SK-N-SH (cell line): ENCODE results near the gene MYO1D. TPM values are rescaled to one million over a fixed set of nuclear protein-coding genes. Genes with fewer than 3 reads are reported as not detected.

ENCODE experiments used
- CTCF ChIA-PET: fragments of 300-600, 350-600 bp; formaldehyde crosslinking; extraction: SDS; loops from one replicate; lab custom pipeline; 2021; lab: Yijun Ruan, JAX
- POLR2A ChIA-PET: fragments of 350-600 bp; sonication (Branson Sonifier 250); formaldehyde crosslinking; extraction: SDS; loops from one replicate; lab custom pipeline; 2020; ENCODE audit warnings: antibody characterized with exemption, inconsistent platforms; lab: Yijun Ruan, JAX
- DNase-seq: peaks from one replicate; pipeline ENCODE4 v3.0.0; 2012
- H2AFZ ChIP-seq: fragments of 200-600 bp; sonication (generic); 2 replicates; pipeline ENCODE4 v1.8.1; 2016; ENCODE audit warnings: antibody characterized with exemption, mild to moderate bottlenecking, low read depth
- H3F3A ChIP-seq: fragments of 200-600 bp; sonication (generic); replicated peaks from 2 replicates; pipeline ENCODE3; 2016; ENCODE audit warnings: antibody characterized with exemption, mild to moderate bottlenecking; ENCODE audit not compliant: insufficient read depth
- H3K27ac ChIP-seq, 2 experiments: fragments of 200-500 bp in 1 of 2; fragments of 200-600 bp in 1 of 2; sonication (Bioruptor generic) in 1 of 2; sonication (generic), shearing (Covaris generic) in 1 of 2; 2 replicates each; pipeline versions ENCODE4 v1.5.1 to v1.6.1; 2014 to 2016; ENCODE audit warnings: low read depth in 2 of 2, inconsistent platforms in 1 of 2, low read length in 1 of 2, mild to moderate bottlenecking in 1 of 2, mixed read lengths in 1 of 2
- H3K27me3 ChIP-seq: fragments of 200-600 bp; sonication (generic), shearing (Covaris generic); 2 replicates; pipeline ENCODE4 v1.6.1; 2016; ENCODE audit warnings: mixed run types; ENCODE audit not compliant: insufficient read depth
- H3K36me3 ChIP-seq, 2 experiments: fragments of 200-500 bp in 1 of 2; fragments of 200-600 bp in 1 of 2; sonication (Bioruptor generic) in 1 of 2; sonication (generic) in 1 of 2; replicated peaks in 1 of 2; 2 replicates each; pipeline versions ENCODE3 to v1.5.1; 2014 to 2016; ENCODE audit warnings: low read length in 1 of 2, mild to moderate bottlenecking in 1 of 2; ENCODE audit not compliant: insufficient read depth in 2 of 2, control insufficient read depth in 1 of 2
- H3K4me1 ChIP-seq, 2 experiments: fragments of 200-500 bp in 1 of 2; fragments of 200-600 bp in 1 of 2; sonication (Bioruptor generic) in 1 of 2; sonication (generic), shearing (Covaris generic) in 1 of 2; 2 replicates each; pipeline versions ENCODE4 v1.5.1 to v1.6.1; 2014 to 2016; ENCODE audit warnings: low read depth in 1 of 2, low read length in 1 of 2, mixed run types in 1 of 2; ENCODE audit not compliant: insufficient read depth in 2 of 2, control insufficient read depth in 1 of 2
- H3K4me2 ChIP-seq: fragments of 200-600 bp; sonication (generic), shearing (Covaris generic); 2 replicates; pipeline ENCODE4 v1.6.1; 2017; ENCODE audit warnings: mixed run types
- H3K4me3 ChIP-seq, 2 experiments: fragments of 200-500 bp in 1 of 2; fragments of 200-600 bp in 1 of 2; sonication (Bioruptor generic) in 1 of 2; sonication (generic), shearing (Covaris generic) in 1 of 2; 2 replicates each; pipeline versions ENCODE4 v1.5.1 to v1.8.1; 2014 to 2016; ENCODE audit warnings: low read depth in 2 of 2, inconsistent platforms in 1 of 2, low read length in 1 of 2, mild to moderate bottlenecking in 1 of 2, mixed read lengths in 1 of 2, moderate library complexity in 1 of 2
- H3K79me2 ChIP-seq: fragments of 200-600 bp; sonication (generic); 2 replicates; pipeline ENCODE4 v1.8.1; 2017; ENCODE audit warnings: mild to moderate bottlenecking; ENCODE audit not compliant: insufficient read depth
- H3K9ac ChIP-seq: fragments of 200-600 bp; sonication (generic); 2 replicates; pipeline ENCODE4 v1.6.1; 2017; ENCODE audit warnings: mixed run types
- H3K9me2 ChIP-seq: fragments of 200-600 bp; sonication (generic); 2 replicates; pipeline ENCODE4 v1.6.1; 2017; ENCODE audit warnings: mixed run types
- H3K9me3 ChIP-seq: fragments of 200-600 bp; sonication (generic); 2 replicates; pipeline ENCODE4 v1.6.1; 2017; ENCODE audit warnings: mixed run types, mild to moderate bottlenecking, moderate library complexity
- H4K20me1 ChIP-seq: fragments of 200-600 bp; sonication (generic); 2 replicates; pipeline ENCODE4 v1.6.1; 2017; ENCODE audit warnings: mild to moderate bottlenecking, mixed run types; ENCODE audit not compliant: insufficient read depth
- CHD2 ChIP-seq: fragments of 150-350 bp; IDR thresholded peaks from 2 replicates; pipeline ENCODE4 v1.6.1; 2018; ENCODE audit warnings: low read length; ENCODE audit not compliant: partially characterized antibody
- EZH2phosphoT487 ChIP-seq: fragments of 200-600 bp; sonication (generic); IDR thresholded peaks from 2 replicates; pipeline ENCODE4 v1.6.1; 2017; ENCODE audit warnings: low read depth, mixed run types, mild to moderate bottlenecking, antibody characterized with exemption, moderate library complexity, borderline replicate concordance
- FOXJ3 ChIP-seq: sonication (generic); formaldehyde crosslinking; IDR thresholded peaks from 2 replicates; pipeline ENCODE4 v1.5.1; 2020; ENCODE audit warnings: mild to moderate bottlenecking, missing genetic modification reagents
- FOXM1 ChIP-seq: IDR thresholded peaks from 2 replicates; pipeline ENCODE4 v1.4.0; 2012; ENCODE audit warnings: low read depth, mild to moderate bottlenecking
- GABPA ChIP-seq: IDR thresholded peaks from 2 replicates; pipeline ENCODE4 v1.4.0; 2012; ENCODE audit warnings: low read depth, mild to moderate bottlenecking
- GATA2 ChIP-seq: sonication (generic); formaldehyde crosslinking; IDR thresholded peaks from 2 replicates; pipeline ENCODE4 v1.5.0; 2020; ENCODE audit warnings: mild to moderate bottlenecking, missing genetic modification reagents
- JUND ChIP-seq: IDR thresholded peaks from 2 replicates; pipeline ENCODE4 v1.4.0; 2012
- NFIC ChIP-seq: IDR thresholded peaks from 2 replicates; pipeline ENCODE4 v1.4.0; 2012; ENCODE audit warnings: borderline replicate concordance
- NRF1 ChIP-seq: IDR thresholded peaks from 2 replicates; pipeline ENCODE4 v1.6.1; 2012; ENCODE audit warnings: low read depth, mild to moderate bottlenecking, low read length
- RAD21 ChIP-seq: IDR thresholded peaks from 2 replicates; pipeline ENCODE4 v1.6.1; 2012; ENCODE audit warnings: mild to moderate bottlenecking, low read length
- RXRA ChIP-seq: IDR thresholded peaks from 2 replicates; pipeline ENCODE4 v1.4.0; 2012; ENCODE audit warnings: low read depth, mild to moderate bottlenecking, borderline replicate concordance
- SMC3 ChIP-seq: IDR thresholded peaks from 2 replicates; pipeline ENCODE4 v1.6.1; 2012; ENCODE audit warnings: low read depth, low read length, improper control_type of control experiment
- TEAD4 ChIP-seq: IDR thresholded peaks from 2 replicates; pipeline ENCODE4 v1.4.0; 2012; ENCODE audit warnings: mild to moderate bottlenecking, borderline replicate concordance; ENCODE audit not compliant: insufficient read depth
- YY1 ChIP-seq: IDR thresholded peaks from 2 replicates; pipeline ENCODE4 v1.4.0; 2012; ENCODE audit warnings: low read depth, mild to moderate bottlenecking
- WGBS: methylation state at CpG from one replicate; pipeline ENCODE4 v1.1.6; 2017; ENCODE audit warnings: low lambda C conversion rate; 5-methylcytosine and 5-hydroxymethylcytosine counted together
- polyA plus RNA-seq, 3 experiments: library from polyadenylated mRNA; depleted of rRNA; stranded (reverse); fragments of >200 nt; gene quantifications; 2 replicates each; pipeline ENCODE4 v1.2.3, GENCODE V29; 2012
- TF ChIP-seq, protein P1 (sequence below): fragments of 200-600 bp; sonication (generic); IDR thresholded peaks from 2 replicates; pipeline ENCODE4 v1.6.1; 2017; ENCODE audit warnings: antibody characterized with exemption, mild to moderate bottlenecking, moderate library complexity
- TF ChIP-seq, protein P2 (sequence below): IDR thresholded peaks from 2 replicates; pipeline ENCODE4 v1.4.0; 2012; ENCODE audit warnings: low read depth
- TF ChIP-seq, protein P3 (sequence below): IDR thresholded peaks from 2 replicates; pipeline ENCODE4 v1.4.0; 2012; ENCODE audit warnings: low read depth, borderline replicate concordance
- TF ChIP-seq, protein P4 (sequence below): IDR thresholded peaks from 2 replicates; pipeline ENCODE4; 2012

MYO1D gene
- polyA plus RNA-seq, 1 of the 3 experiments (the other 2 are of a cell fraction): 20.4 TPM

DNA sequence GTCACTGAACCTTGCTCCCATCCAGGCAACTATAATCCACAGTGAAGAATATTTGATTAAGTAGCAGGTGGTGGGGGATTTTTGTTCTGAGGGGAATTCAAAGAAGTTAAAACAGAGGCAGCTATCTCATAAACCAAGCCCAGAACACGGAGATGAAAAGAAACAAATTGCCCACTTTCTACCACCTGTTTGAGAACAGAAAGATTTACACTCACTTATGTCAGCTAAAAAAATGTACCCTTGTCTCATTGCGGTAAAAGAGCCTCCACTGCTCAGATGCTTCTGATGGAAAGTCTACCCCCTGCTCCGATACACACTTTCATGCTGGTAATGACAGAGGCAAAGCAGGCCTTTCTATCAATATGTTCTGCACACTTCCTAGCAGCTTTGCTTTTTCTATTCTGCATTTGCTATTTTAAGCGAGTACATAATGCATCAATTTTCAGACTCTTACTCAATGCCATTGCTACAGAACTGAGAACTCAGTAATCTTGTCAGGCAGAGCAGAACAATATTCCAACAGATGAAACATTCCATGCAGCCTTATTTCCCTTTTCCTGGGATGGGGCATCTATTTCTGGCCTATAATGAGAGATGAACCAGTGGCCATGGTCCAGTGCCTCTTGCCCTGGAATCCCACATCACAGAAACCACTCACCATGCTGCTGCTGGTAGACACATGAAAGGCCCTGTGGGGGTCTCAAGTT, 361.1 kb downstream of the MYO1D start (continued):
- TF ChIP-seq, protein P1, sequence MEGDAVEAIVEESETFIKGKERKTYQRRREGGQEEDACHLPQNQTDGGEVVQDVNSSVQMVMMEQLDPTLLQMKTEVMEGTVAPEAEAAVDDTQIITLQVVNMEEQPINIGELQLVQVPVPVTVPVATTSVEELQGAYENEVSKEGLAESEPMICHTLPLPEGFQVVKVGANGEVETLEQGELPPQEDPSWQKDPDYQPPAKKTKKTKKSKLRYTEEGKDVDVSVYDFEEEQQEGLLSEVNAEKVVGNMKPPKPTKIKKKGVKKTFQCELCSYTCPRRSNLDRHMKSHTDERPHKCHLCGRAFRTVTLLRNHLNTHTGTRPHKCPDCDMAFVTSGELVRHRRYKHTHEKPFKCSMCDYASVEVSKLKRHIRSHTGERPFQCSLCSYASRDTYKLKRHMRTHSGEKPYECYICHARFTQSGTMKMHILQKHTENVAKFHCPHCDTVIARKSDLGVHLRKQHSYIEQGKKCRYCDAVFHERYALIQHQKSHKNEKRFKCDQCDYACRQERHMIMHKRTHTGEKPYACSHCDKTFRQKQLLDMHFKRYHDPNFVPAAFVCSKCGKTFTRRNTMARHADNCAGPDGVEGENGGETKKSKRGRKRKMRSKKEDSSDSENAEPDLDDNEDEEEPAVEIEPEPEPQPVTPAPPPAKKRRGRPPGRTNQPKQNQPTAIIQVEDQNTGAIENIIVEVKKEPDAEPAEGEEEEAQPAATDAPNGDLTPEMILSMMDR: no peak
- TF ChIP-seq NRF1 (no peak), RAD21 (no peak), RXRA (no peak), FOXM1 (no peak), FOXJ3 (no peak), GATA2 (no peak), YY1 (no peak)

DNA sequence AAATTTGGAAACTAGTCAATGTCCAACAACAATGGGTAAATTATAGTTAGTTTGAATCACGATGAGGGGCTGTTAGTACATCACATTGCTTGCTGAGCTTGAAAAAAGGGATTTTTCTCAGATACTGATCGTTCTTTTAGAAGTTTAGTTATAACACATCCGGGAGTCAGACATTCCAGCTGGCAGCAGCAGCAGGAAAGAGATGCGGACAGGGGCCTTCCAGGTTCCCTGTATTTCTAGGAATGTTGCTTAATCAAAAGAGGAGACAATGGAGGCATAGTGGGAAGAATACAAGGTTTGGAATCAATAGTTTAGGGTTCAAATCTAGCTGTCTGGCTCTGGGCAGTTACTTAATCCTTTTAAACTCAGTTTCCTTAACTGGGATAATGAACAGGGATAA, 362.3 kb downstream of the MYO1D start:
- Histone ChIP-seq H3F3A (no peaks in the 10 kb centered on the region), H3K36me3 (no peaks in the 10 kb centered on the region), H3K9me3 (no peaks in the 10 kb centered on the region), H3K9ac (no peak overlapping the region), H3K79me2 (no peaks in the 10 kb centered on the region), H4K20me1 (no peaks in the 10 kb centered on the region), H2AFZ (no peak overlapping the region), H3K27me3 (no peaks in the 10 kb centered on the region), H3K27ac (no peak overlapping the region), H3K4me3 (no peak overlapping the region), H3K4me1 (peaks cover under 1 to 9% of the 10 kb centered on the region in 2 experiments; a peak in 2 of 4 replicates), H3K9me2 (no peaks in the 10 kb centered on the region), H3K4me2 (no peak overlapping the region)
- TF ChIP-seq EZH2phosphoT487 (no peak), CHD2 (no peak), TEAD4 (no peak), YY1 (no peak), JUND (no peak), FOXJ3 (no peak), NFIC (no peak), SMC3 (no peak), GABPA (no peak), RXRA (no peak)
- TF ChIP-seq, protein P2, sequence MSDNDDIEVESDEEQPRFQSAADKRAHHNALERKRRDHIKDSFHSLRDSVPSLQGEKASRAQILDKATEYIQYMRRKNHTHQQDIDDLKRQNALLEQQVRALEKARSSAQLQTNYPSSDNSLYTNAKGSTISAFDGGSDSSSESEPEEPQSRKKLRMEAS: no peak
- TF ChIP-seq, protein P3, sequence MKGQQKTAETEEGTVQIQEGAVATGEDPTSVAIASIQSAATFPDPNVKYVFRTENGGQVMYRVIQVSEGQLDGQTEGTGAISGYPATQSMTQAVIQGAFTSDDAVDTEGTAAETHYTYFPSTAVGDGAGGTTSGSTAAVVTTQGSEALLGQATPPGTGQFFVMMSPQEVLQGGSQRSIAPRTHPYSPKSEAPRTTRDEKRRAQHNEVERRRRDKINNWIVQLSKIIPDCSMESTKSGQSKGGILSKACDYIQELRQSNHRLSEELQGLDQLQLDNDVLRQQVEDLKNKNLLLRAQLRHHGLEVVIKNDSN: no peak
- TF ChIP-seq, protein P4, sequence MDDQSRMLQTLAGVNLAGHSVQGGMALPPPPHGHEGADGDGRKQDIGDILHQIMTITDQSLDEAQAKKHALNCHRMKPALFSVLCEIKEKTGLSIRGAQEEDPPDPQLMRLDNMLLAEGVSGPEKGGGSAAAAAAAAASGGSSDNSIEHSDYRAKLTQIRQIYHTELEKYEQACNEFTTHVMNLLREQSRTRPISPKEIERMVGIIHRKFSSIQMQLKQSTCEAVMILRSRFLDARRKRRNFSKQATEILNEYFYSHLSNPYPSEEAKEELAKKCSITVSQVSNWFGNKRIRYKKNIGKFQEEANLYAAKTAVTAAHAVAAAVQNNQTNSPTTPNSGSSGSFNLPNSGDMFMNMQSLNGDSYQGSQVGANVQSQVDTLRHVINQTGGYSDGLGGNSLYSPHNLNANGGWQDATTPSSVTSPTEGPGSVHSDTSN: no peak
- ChIA-PET CTCF (no interaction called here), POLR2A (no interaction called here)
- WGBS: 89% methylated on average over 4 of the region's 4 CpGs
- DNase-seq: no peak
